ENCODE measurements around the gene KIF3C.

GRCh38 chr2:26009567-26009963, 27.3 kb upstream of the KIF3C start:
- no peak for TF ChIP-seq POLR2A (IDR thresholded peaks at IDR 0.05)
- TF ChIP-seq CTCF (IDR thresholded peaks at IDR 0.05) = no peak

Measured in Peyer's patch (tissue), 4 donors.